NCI-H2227 (cell line): ENCODE measurements around the gene SOWAHA.

Experiments used
- DNase-seq: peaks from one replicate; lab custom pipeline; 2025; ENCODE audit not compliant: unreplicated experiment; lab: John Stamatoyannopoulos, UW

The SOWAHA gene

DNA sequence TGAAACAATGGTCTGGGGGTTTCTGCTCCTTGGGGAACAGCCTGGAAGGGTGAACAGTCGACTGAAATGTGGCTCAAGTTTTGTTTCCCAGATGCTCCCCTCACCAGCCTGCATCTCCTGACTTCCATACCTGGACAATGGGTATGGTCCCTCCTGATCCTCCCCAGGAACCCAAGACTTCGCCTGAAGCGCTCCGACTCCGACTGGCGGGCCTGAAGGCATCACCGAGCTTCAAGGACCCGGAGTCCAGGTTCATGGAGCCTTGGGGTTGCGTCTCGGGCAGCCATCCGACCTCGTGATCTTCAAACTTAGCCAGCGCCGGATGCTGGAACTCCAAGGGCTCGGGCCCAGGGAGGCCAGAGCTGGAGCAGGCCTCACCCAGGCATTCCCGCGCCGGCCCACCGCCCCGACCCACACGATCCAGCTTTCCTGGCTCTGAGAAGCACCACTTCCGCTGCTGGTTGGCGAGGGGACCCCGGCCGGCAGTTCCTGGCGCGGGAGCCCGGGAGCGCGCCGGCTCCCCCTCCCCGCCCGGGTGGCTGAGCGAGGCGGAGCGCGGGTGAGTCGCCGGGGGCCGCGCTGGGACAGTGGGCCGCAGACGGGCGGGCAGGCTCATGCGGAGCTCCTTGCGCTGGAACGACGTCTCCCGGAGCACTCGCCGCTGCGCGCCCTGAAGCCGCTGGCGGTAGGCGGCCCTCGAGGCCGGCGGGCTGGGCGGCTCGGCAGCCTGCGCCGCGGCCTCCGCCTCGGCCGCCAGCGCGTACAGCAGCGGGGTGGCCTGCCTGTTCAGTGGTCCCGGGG, 12.1 kb downstream of the SOWAHA start:
- no peak for DNase-seq

GRCh38 chr5:132825834-132826391, 12.8 kb downstream of the SOWAHA start:
- DNase-seq = no peak

- no peak for DNase-seq
Observed at GRCh38 chr5:132826424-132827082, 13.5 kb downstream of the SOWAHA start.

GRCh38 chr5:132827943-132828673, 15.0 kb downstream of the SOWAHA start:
- DNase-seq = no peak

GRCh38 chr5:132828846-132829494, 15.9 kb downstream of the SOWAHA start:
- no peak for DNase-seq

DNA sequence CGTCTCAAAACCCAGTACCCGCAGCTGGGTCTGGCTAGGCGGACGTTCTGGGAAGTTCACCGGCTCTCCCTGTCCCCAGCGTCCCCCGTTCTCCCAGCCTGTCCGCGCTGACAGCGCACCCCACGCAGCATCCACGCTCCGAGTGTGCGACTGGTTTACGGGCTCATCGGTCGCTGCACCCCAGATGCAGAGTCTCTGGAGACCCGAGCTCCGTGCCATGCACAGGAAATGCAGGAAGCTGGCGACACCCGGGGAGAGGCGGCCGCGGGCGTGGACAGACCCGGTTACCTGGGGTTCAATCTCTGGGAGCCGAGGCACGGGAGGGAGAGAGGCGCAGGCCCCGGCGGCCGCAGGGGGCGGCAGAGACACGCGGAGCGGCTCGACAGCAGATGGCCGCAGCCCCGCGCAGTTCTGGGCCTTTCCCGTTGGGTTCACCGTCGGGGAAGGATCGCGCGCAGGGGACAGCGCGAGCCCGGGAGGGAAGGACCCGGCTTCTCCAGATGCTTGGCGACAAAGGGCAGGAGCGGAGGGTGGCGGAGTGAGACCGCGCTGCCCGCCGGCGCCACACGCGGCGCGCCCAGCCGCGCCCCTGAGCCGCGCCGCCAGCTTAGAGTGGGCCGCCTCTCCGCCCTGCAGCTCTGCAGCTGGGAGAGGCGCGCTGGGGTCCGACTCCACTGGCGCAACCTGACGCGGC, 16.8 kb downstream of the SOWAHA start:
- peak; percentile 71 for DNase-seq

DNA sequence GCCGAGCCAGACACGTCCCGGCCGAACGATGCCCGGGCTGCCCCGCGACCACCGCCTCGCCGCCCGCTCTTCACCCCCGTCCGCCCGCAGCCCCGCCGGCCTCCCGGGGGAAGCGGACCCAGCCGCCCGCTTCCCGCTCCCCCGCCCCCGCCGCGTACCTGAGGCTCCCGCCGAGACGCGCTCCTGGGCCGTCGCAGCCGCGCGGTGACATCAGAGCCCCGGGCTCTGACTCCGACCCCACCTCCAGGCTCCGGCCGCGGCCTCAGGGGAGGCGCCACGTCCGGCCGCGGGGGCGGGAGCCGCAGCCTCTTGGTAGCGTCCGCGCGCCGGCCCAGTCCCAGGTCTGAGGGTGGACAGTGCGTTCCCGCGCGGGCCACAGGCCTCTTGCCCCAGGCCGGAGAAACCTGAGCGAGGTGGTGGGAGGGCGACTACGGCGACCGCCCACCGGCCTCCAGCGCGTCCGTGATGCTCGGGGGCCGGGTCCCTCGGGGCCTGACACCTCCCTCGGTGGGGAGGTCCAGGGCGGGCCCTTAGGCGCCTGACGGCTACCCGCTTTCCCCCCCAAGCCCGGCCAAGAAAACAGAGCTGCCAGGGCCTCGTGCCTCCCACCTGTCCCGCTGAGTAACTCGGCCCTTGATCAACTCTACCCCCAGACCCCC, 17.5 kb downstream of the SOWAHA start, which contains the start of gene SHROOM1:
SHROOM1 (minus strand) TSS at position 212 of the 659 bp plus-strand sequence. CDS start 4,507 bp downstream, outside the sequence.
- peak; percentile 57 for DNase-seq

DNA sequence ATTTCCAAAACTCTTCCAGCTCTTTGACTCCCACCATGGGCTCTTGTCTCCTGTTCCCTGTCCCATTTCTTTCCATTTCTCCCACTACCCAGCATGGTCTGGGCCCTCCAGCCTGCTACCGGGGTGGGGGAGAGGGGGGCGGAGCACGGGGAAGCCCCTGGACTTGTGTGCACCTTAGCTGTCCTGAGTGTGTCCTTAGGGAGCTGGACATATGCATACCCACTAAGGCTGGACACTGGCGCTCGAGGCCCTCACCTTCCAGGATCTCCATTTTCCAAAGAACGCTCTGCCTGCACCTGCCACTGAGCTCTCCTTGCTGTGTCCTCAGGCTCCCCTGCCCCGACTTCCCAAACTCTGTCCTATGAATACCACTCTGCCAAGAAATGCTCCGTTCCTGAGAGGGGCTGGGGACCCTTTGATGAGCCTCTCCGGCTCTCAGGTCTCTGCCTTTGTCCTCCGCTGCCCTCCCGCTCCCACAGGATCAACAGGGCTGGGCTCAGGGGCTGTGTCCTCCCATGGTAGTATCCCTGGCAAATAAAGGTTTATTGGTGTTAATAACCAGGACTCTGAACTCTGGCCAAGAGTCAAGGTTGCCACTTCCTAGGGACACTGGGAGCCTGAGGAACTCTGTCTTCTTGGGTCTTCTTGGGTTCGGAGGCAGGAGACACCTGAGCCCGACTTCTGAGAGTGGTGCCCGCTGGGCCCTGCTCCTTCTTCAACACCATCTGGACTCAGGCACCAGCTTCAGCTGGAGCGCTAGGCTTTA, 18.2 kb downstream of the SOWAHA start:
- no peak for DNase-seq

- no peak for DNase-seq
Observed at GRCh38 chr5:132832612-132833011, 19.5 kb downstream of the SOWAHA start.

DNA sequence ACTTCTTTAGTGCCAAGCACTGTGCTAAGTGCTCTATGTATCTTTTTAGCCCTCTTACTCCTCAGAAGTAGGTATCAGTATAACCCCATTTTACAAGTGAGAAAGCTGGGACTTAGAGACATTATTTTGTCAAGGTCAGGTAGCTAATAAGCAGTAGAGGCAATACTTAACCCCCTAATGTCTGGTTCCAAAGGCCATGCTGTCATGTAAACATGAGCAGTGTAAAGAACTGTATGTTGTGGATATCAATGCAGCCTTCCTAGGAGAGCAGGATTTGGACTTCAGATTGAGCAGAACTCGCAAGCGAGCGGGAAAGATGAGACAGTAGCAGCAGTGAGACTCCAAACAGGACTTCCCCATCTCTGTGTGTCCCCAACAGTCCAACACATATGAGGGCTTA, 21.0 kb downstream of the SOWAHA start:
- DNase-seq = no peak

GRCh38 chr5:132836852-132837251, 23.8 kb downstream of the SOWAHA start:
- DNase-seq = no peak

DNA sequence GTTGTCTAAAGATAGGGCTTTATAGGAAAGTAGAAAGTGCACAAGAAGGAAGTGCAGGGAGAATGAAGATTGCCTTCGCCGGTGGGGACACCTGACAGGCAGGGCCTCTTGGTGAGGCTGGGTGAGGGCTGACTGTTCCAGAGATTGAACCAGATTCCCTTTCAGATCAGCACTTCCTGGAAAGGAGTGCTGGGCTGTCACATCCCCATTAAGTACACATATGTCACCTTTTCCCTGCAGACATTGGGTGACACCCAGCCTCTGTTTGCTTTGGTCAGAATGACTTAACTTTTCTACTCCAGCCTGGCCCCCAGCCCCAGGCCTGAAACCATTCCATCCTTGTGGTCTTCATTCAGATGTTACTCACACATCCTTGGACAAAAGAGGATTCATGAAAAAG, 24.8 kb downstream of the SOWAHA start:
- DNase-seq = no peak

GRCh38 chr5:132838516-132839282, 25.6 kb downstream of the SOWAHA start:
- DNase-seq = no peak

DNA sequence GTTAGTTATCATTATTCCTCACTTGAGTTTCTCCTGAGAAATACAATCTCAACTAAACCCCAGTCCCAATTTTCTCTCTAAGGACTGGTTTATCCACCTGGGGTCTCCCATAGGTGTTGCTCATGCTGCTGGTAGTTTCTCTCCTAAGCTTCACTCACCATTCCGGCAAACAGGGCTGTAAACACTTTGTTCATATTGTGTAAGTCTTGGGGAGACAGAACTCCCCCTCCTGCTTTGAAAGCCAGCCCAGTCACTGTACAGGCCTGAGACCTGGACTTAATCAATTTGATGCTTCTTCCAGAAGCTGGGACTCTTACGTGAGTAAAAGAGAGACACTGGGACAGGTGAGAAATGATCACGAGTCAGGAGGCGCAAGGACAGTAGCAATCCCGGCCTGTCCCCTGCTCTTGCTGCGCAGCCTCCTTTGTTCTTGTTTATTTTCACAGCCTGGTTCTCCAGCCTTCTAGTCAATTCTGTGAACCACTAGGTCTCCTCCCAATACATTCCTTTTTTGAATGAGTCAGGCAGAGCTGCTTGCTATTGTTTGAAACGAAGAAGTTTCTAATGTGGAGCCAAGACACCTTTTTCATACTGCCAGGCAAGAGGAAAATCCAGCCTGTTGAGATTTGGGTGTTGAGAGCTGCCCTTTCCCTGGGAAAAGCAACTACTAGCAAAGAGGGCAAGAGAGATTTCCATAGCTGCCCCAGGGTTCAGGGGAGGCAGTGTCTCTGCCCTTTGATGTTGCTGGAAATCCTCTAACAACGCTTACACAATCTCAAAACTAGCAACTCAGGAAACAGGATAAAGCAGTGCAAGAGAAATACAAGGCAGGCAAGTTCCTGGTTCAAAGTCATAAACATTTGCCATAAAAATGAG, 26.6 kb downstream of the SOWAHA start:
- DNase-seq = no peak

DNA sequence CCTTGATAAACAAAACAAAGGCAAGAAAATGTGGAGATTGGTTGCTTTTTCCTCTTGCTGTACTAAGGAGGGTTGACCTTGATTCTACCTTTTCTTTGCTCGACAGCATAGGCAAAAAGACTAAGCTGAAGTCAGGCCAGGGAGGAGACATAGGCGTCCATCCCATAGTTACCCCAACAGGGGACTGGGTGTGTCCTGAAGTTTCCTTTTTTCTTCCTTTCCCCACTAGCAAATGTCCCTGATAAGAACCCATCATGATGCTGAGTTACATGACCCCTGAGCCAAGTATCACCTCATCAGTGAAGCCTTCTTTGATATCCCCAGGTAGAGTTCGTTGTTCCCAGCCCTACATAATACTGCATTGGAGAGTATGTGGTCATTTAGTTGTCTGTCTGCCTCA, 27.2 kb downstream of the SOWAHA start:
- no peak for DNase-seq

GRCh38 chr5:132840896-132841295, 27.8 kb downstream of the SOWAHA start:
- DNase-seq = no peak

GRCh38 chr5:132841305-132841704, 28.2 kb downstream of the SOWAHA start:
- no peak for DNase-seq
